Measurements from ENCODE around the gene LRFN2.

The LRFN2 gene

DNA sequence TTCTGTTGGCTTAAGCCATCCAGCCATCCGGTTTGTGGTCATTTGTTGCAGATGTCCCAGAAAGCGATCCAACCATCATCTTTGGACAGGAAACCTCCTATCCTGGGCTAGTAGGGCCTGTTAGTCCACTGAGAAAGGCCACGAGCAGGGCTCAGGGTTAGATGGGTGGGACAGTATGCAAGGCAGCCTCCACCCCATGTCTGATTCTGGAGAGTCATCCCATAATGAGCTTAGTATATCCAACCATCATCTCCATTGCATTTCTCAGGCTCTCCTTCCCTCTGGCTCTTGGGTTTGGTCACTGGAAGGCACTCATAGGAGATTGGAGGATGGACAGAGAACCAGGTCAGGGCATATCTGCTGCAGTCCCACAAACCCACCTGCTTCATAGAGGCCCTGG lies 117.8 kb downstream of the LRFN2 start:
- no peak for DNase-seq

DNA sequence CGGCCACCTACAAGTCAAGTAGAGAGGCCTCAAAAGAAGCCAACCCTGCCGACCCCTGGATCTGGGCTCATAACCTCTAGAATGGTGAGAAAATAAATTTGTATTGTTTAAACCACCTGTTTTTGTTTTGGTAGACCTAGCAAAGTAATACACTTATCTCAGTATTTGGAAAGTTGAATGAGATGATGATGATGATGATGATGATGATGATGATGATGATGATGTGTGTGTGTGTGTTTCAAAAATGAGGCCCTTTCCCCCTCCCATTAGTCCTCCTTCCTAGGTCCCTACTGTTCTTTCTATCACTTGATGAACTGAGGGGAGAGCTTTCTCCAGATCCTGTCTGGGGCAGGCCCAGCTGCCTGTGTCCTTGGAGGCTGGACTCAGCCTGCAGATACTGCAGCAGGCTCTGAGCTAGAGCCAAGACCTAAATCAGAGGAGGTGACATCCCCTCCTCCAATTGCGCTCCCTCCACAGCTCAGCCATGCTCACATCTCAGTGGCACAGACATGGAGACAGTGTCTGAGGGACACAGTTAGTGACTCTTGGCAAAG lies 120.1 kb downstream of the LRFN2 start:
- no peak for DNase-seq

DNA sequence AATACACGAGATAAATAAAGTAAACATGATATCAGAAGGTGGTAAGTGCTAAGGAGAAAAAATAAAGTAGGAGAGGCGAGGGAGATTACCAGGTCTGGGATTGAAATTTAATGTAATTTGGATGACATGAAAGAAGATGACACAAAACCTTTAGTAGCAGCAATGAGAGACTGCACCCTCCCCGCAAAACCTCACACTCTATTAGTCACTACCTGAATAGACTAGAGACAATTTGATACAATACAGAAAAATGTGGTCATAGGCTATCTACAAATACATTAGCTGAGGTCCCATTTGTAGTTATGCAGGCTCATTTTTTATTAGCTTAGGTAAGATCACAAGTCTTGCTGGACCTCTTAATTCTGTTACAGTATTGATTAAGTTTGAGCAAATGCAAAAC lies 125.5 kb downstream of the LRFN2 start:
- no peak for DNase-seq

DNA sequence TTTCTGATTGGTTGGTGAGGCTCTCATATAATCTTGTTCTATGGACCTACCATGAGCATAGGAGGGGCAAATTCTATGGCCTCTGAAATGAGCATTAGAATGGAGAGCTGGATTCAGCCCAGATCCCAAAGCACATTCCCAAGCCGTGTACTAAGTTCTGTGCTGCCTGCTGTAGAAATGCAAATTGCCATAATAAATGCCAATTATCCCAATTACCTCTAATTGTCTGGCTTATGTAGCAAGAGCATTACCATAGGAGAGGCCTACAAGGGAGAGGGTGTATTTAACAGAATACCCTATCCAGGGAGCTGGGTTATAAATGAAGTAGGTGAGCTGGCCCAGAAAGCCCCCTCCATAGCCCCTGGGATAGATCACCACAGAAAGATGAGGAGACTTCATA lies 126.8 kb downstream of the LRFN2 start:
- DNase-seq: no peak

DNA sequence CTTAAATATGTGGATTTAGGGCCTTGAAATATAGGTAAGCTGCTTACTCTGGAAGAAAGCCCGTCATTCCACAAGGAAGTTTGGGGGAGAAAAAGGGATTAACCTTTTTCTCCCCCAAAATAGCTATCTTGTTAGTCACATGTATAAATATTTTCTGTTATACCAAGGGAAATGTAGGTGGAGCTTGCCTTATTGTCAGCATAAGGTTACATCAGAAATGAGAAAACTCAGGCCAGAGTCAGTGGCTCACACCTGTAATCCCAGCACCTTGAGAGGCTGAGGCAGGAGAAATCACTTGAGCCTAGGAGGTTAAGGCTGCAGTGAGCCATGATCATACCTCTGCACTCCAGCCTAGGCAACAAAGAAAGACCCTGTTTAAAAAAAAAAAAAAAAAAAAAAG lies 129.9 kb downstream of the LRFN2 start:
- no peak for DNase-seq

DNA sequence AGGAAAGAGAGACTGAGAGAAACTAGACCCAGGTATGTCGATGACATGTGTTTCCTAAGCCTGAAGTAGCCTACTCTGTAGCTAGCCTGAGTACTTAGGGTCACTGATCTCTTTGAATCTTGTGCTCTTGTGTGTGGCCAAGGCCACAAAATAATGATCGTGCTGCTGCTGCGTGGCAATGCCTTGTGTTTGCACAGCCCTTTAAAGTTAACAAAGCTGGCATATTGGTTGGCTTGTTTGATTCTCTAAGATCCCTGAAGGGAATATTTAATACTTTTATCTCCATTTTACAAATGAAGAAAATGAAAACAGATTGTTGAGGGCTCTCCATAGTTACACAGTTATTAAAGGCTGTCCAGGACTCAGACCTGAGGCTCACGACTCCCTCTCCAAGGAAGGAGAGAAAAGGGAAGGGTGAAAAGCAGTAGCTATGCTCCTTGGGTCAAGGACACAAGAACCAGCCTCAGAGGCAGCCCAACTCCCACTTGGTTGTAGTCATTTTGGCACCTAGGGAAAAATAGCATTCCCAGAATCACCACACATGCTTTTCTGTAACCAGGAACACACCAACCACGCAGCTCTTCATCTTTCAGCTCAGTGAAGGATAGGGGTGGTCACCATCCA lies 130.7 kb downstream of the LRFN2 start:
- DNase-seq: no peak

DNA sequence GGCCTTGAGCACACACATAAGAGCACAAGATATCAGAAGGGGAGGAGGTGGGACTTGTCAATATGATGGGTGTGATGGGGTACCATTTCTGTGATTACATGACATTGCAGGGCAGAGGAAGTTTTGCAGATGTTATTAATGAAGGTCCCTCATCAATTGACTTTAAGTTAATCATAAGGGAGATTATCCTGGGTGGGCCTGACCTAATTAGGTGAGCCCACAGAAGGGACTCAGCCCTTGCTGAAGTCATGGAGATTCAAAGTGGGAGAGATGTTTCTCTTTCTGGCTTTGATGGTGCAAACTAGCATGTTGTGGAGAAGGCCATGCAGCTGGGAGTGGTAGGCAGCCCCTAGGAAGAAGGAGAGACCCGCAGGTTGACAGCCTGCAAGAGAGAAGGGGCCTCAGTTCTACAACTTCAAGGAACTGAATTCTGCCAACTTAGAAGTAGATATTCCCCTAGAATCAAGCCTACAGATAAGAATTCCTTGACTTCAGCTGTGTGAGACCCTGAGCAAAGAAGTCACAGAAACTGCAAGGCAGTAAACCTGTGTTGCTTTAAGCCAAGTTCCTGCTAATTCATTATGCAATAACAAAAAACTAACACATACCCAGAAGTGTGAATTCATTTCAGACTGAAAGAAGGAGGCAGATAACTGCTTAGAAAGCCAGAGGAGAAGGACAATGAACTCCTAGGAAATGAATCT lies 131.3 kb downstream of the LRFN2 start:
- DNase-seq: no peak

DNA sequence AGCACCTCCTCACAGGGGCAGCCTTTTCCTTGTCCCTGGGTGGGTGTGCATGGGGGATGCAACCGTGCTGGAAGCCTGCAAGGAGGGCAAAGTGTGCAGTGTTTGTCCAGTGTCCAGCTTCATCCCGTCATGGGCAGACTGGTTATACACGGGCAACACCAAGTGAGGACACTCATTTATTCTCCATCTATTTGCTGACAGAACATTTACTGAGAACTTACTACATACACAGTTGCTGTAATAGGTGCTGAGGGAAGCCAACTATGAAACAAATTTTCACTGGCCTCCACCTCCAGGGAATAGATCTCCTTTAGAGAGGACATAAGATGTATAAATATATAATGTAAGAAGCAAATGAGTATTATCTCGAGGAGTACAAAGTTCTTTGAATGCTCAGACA lies 136.7 kb downstream of the LRFN2 start:
- no peak for DNase-seq

DNA sequence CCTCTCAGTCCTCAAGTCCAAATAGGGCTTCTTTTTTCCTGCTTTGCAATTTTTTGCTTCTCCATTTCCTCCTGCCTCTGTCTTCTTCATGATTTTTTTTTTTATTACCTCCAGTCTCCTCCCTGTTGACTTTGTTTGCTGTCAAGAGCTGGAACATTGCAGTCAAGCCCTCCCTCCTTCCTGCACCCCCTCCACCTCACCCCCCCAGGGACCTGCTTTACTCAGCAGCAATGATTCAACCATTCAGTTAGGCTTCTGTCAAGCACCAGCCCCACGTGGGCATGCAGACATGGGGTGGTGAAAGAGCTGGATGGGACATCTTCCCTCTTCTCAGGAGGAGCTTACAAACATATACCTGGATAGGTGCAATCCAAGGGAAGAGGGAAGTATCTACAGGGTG lies 142.4 kb downstream of the LRFN2 start:
- DNase-seq: no peak

DNA sequence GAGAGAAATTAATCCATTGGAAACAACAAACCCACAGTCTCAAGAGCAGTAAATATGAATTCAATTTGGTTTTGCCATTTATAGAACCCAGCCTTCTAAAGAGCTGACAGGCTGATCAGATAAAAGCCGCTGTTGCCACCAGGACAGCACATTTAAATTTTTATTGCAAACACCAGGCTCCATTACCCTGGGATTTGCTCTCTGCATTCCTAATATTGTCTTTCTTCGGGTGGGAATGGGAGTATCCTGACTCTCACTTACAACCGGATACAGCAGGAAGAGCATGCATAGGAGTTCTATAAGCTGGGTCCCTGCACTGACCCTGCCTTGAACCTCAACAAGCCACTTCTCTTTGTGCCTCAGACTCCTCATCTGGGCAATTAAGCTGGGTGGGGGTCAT lies 142.9 kb downstream of the LRFN2 start:
- no peak for DNase-seq

DNA sequence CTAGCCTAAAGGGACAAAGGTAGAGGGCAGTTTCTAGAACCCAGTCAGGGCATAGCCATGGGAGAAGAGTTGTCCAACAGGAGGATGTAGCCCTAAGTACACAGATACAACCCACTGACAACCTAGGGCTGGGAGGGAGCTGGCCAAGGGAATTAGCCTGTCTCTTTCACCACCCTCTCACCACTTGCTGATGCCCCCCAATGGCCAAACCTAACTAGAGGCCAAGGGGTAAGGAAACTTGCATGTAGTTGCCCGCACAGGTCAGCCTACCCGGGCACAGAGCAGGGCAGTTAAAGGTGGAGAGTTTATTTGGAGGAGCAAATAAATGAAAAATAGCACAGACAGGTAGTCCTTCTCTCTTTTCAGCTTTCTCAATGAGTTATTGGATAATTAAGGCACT lies 143.3 kb downstream of the LRFN2 start:
- no peak for DNase-seq

DNA sequence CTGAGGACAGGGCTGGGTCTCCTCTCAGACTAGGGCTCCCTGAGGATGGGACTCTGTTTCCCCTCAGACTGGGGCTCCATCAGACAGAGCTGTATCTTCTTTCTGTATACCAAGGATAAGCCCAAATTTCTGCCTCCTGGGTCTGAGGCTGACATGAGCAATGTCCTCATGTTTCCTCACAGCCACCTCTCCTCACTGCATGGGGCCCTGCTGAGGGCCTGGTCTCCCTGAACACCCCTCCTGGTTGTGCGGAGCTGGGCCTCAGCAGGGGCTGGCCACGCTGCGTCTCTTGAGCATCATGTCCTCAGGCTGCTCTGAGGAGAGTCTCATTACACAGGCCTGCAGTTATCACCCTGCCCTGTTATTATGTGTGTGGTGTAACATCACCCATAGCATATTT lies 144.6 kb downstream of the LRFN2 start:
- no peak for DNase-seq

DNA sequence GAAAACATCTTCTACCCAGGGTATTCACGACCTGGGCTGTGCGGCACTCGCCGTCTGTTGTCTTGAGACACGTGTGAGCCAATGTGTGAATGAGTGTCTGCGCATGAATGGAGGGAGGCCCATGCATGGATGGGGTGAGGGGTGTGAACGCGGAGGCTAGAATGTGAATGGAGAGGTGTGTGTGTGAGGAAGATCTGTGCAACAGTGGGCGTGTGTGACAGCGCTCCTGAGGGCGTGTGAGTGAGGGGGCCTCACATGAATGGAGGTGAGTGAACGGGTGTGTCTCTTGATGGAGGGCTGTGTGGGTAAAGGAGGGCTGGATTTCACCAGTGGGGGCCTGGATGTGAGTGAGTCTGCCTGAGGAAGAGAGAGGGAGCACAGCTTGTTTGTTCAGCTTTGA lies 146.0 kb downstream of the LRFN2 start:
- no peak for DNase-seq

DNA sequence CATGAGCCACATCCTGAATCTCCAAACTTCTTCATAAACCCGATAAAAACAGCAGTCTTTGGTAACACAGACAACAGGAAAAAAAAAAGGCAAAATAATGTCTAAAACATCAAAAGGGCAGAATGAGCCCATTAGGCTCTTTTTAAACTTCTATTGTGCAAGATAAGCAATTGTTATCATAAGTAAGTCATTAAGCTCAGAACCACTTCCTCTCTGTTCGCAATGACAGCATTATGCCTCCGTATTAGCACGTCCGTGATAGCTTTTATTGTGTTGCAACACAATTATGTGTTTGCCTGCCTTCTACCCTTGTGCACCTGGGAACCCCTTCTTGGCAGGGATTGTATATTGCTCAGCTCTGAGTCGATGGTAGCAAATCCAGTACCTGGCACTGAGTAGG lies 147.1 kb downstream of the LRFN2 start:
- no peak for DNase-seq

DNA sequence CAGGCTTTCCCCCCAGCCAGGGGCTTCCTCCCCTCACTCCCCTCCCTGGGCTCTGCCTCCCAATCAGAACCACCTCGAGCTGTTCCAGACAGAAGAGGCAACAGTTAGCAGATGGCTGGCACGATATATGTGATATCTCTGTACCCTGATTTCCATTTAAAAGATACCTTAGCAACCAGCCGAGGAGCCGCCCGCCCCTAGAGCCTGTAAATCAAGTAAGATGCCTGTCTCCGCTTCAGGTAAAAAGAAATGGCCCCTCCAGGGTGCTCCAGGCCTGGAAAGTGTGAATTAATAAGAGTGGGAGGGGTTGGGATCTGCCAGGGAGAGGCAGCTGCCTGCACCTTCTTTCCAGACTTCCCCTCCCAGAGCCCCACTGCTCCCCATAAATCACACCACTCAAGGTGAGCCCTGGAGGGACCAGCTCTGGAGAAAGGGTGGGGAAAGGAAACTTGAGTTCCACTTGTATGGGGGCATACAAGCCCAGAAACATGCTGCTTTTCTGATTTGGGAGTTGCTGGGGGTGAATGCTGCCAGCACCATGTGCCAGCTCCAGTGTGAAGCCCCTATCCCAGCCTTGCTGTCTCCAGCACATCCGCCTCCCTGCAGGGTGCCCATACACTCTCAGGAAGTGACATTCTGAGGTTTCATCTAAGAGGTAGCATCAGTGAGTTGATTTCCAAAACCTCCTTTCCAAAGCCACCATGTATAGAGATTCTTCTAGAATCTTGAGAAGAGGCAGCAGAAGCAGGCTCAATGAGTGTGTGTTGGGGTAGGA lies 148.0 kb downstream of the LRFN2 start:
- DNase-seq: no peak

DNA sequence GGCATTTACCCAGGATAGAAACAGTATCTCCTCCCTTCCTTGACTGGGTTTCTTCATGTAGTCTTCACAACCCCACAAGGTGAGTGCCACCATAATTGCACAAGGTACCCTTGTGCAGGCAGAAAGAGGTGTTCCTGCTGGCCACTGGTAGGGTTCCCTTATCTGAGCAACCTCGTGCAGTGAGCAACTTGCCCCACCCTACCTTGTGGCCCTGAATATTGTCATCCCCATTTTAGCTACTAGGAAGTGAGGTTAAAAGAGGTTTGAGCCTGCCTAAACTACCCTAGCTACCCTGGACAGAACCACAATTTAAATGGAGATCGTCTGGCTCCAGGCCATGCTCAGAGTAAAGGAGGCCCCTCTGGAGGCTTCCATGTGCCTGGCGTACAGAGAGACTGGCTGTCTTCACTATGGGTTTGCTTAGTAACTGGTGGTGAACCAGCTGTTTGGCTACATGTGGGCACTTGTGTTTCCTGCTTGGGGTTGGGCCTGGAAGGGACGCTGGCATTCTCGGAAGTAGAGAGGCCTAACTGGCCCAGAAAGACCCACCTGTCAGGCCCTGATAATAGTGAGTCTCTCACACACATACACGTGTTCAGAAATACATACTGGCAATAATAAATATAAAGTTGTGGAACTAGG lies 148.8 kb downstream of the LRFN2 start:
- no peak for DNase-seq

DNA sequence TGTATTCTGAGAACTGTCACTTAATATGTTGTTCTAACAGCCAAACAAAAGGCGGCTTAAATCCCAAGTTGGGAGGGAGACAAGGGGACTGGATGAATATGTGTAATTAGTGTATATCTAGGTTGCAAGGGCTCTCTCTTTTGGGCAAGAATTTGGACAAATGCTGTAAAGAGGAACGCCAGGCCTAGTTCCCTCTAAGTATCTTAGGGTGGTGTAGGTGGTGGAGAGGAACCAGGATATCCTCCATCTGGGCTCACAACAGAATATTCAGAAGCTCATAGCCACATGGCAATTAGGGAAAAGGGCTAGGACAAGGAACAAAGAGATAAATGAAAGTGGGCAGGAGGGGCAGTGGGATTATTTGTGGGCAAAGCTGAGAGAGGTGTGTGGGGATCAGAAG lies 149.5 kb downstream of the LRFN2 start:
- no peak for DNase-seq

DNA sequence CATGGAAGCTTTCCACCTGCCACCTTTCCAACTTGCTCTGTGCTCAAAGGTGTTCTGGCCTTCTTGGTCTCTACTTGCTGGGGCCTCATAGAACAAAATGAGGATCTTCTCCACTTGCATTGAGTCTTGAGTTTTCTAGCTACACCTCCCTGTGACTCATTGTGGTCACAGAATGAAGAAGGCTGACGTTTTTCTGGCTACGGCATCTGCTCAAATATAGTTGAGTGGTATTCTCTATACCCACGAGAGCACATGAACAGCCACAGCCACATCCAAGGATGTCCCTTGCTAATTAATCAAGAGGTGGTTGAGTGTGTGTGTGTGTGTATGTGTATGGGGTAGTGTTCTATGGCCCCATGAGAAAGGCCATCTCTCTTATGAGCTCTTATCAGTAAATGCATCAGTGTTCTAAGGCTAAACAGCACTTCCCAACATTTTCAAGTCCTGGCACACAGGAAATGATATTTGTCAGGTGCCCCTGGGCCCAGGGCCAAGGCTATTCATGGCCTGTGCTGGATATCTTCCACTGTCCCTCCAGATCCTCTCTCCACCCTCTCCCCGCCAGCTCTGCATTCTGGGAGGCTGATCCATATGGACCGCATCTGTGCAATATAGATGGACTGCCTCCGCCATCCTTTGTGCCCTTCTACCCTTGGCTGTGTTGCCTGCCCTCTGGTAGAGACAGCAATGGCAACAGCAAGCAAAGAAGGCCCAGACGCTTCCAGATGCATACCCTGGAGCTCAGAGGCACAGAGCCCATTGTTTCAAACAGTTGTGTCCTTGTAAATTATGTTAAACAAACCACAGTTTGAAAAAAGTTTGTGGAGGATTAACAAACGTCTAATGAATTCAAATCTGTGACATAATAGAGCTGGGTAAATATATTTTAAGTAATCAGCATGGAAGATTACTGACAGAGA lies 150.2 kb downstream of the LRFN2 start:
- DNase-seq: no peak

DNA sequence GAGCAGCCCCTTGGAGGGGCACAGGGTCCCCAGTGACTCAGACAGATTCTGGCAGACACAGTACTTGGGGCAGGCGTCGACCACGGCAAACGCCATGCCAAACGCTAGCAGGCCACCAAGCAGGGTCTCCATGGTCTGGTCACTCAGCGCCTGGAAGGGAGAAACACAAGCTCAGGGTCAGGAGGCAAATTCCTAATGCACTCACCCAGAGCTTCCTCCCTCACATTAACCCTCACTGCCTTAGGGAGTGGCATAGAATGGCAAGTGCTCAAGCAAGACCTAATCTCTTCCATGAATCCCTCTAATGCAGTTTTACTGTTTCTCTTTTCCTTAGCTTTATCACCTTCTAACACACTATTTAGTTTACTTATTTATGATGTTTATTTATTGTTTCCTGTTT lies 154.2 kb downstream of the LRFN2 start:
- DNase-seq: no peak

DNA sequence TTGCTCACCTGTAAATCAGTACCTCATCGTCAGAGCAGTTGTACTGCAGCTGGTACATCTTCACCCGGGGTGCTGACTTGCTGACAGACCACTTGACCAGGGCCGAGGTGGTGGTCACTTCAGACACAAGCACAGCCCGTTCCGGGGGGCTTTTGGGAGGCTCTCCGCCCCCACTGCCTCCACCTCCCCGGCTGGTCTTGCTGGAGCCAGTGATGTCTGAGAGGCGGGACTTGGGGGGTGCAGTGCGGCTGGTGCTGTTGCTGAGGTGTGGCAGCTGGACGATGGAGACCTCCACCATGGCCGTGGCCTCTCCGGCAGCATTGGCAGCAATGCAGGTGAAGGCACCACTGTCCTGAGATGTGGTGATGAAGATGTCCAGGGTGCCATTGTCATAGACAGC lies 155.5 kb downstream of the LRFN2 start:
- no peak for DNase-seq

DNA sequence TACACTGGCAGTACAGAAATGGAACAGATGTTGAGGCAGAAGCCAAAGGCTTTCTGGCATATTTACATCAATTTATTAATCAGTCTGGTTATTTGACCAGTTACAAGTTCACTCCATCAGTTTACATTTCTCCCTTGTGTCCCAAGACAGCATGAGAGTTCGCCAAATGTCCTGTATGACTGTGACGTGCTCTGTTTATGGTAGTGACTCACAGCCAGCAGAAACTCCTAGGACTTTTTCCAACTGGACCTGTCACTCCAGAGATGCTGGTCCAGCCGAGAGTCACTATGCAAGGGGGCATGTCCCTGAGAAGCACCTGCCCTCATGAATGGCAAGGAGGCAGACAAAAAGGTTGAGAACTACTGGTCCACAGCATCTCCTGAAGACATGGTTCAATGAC lies 160.0 kb downstream of the LRFN2 start:
- no peak for DNase-seq

DNA sequence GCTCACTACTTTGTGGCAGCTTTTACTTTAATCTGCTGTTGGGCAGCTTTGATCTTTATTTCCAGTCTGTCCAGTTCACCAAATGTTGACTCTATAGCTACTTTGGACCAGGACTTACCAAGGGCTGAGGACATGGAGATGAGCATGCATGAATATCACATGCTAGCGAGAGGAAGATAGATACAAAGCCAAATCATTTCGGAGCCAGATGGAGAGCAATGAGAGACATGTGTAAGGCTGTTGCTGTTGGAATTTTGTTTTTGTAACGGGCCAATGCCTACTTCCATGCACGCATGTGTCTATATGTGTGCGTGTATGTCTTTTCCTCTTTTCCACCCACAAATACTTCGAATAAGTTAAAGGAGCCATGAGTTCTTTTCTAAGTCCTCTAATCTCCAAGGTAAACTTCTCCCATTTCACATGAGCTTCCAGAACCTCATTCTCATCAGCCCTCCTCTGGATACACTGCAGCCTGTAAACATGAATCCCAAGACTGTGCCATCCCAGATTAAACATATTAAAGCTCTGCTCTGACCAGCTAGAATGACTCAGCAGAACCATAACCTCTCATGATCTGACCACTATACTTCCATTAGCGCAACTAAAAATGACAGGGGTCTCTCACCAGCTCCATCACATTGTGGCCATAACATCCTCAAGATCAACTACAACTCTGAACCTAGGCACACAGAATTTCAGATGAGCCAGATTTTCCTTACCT lies 160.7 kb downstream of the LRFN2 start:
- DNase-seq: no peak

Data from NCI-H2171 (cell line).